Cardiac fibroblast (primary cell): ENCODE results near the gene DDX18.
A peak's percentile ranks its signal among the peaks of the same experiment; 100 is the strongest.

ENCODE experiments used
- DNase-seq, 2 donors: peaks; one replicate each; pipeline versions ENCODE4 v3.0.0 to v3.0.0-alpha.2; 2010; ENCODE audit warnings: low read depth in 2 of 2
- H3K4me3 ChIP-seq, 2 donors: replicated peaks in 1 of 2; 1 replicate in 1 of 2; 2 replicates in 1 of 2; pipeline ENCODE4 v1.5.1; 2011; ENCODE audit warnings: low read depth in 2 of 2, low read length in 2 of 2, mild to moderate bottlenecking in 2 of 2, moderate library complexity in 1 of 2
- CTCF ChIP-seq: IDR thresholded peaks from one replicate; pipeline ENCODE4 v1.5.1; 2011; ENCODE audit warnings: low read depth, mild to moderate bottlenecking, low read length, inconsistent platforms

Gene DDX18

GRCh38 chr2:117832905-117833613 lies 18.6 kb downstream of the DDX18 start:
- peak; percentile 38 to 50 for DNase-seq
- TF ChIP-seq CTCF: no peak
- no peak overlapping the region for H3K4me3 ChIP-seq

GRCh38 chr2:117833911-117834310 lies 19.4 kb downstream of the DDX18 start:
- TF ChIP-seq CTCF: no peak
- no peak for DNase-seq
- no peak overlapping the region for H3K4me3 ChIP-seq

- no peak overlapping the region for H3K4me3 ChIP-seq
- no peak for TF ChIP-seq CTCF
- no peak for DNase-seq
These were observed 20.5 kb downstream of the DDX18 start for GRCh38 chr2:117834992-117835391.

GRCh38 chr2:117835990-117836760 lies 21.7 kb downstream of the DDX18 start:
- DNase-seq: peak; percentile 87 to 90
- peak; percentile 98 for TF ChIP-seq CTCF
- peak overlapping the region; percentile 42 to 52 for H3K4me3 ChIP-seq

- TF ChIP-seq CTCF: no peak
- H3K4me3 ChIP-seq: no peak overlapping the region
- DNase-seq: no peak
These were observed 30.8 kb downstream of the DDX18 start for GRCh38 chr2:117845304-117845703.

GRCh38 chr2:117850015-117850414 lies 35.5 kb downstream of the DDX18 start:
- no peak for TF ChIP-seq CTCF
- H3K4me3 ChIP-seq: no peak overlapping the region
- no peak for DNase-seq
